ENCODE data around the gene ANKS6. TPM values are rescaled to one million over a fixed set of nuclear protein-coding genes. Genes with fewer than 3 reads are reported as not detected.

The ANKS6 gene
- polyA plus RNA-seq, 1 experiment: 13.0 TPM

- Histone ChIP-seq H3K27me3 (ENCODE audit: control insufficient read depth, insufficient read depth, low read length) (no peaks in the 10 kb centered on the region), H3K36me3 (ENCODE audit: control insufficient read depth, insufficient read depth, low read length) (peaks cover 6% of the 10 kb centered on the region), H3K4me3 (ENCODE audit: low read depth, low read length) (no peak overlapping the region)
- ChIA-PET CTCF (interaction anchor here (6.0 kb wide), 1 partner anchor 12 kb away, joined by 52 read pairs; no protein-coding TSS in a partner anchor), POLR2A (no interaction called here)
- DNase-seq (ENCODE audit: low read depth): no peak
- no peak for TF ChIP-seq CTCF (IDR thresholded peaks at IDR 0.05; ENCODE audit: insufficient read depth, low read depth, low read length)
Measured at GRCh38 chr9:98787766-98788335, 8.5 kb downstream of the ANKS6 start.

DNA sequence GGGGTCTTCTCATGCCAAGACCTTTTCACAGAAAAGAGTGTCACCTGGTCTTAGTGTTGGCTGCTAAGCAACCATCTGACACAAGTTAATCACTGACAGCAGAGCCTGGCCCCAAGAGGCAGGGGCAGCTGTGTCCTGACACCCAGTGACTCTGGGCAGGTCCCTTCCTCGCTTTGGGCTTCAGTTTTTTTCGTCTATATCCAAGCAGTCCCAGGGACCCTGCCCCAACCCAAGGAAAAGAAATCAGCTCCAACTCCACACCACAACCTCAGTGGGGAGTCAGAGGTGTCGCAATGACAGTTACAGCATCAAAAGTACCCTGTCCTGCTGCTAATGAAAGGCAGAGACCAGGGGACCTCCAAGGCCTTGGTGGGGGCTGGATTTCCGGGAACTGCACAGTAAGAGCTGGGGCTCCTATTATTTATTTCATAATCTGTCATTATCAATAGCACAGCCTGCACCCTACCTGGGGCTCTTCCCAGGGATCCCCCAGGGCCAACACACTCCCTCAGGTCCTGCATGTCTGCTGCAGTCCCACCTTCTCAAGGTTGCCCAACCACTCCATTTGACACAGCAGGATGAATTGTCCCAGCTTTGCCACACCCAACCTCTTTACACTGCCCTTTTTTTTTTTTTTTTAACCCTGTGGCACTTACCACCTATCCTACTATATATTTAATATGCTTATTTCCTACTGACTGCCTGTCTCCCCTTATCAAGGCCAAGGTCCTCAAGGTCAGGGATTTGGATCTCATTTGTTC, 9.4 kb downstream of the ANKS6 start:
- TF ChIP-seq CTCF (IDR thresholded peaks at IDR 0.05; ENCODE audit: insufficient read depth, low read depth, low read length): no peak
- ChIA-PET CTCF (interaction anchor here (0.6 to 6.0 kb wide), 3 partner anchors 11 to 190 kb away, joined by 3 to 52 read pairs (median 3); no protein-coding TSS in a partner anchor), POLR2A (no interaction called here)
- Histone ChIP-seq H3K27me3 (ENCODE audit: control insufficient read depth, insufficient read depth, low read length) (no peaks in the 10 kb centered on the region), H3K4me3 (ENCODE audit: low read depth, low read length) (no peak overlapping the region), H3K36me3 (ENCODE audit: control insufficient read depth, insufficient read depth, low read length) (peaks cover 7% of the 10 kb centered on the region)
- no peak for DNase-seq (ENCODE audit: low read depth)

DNA sequence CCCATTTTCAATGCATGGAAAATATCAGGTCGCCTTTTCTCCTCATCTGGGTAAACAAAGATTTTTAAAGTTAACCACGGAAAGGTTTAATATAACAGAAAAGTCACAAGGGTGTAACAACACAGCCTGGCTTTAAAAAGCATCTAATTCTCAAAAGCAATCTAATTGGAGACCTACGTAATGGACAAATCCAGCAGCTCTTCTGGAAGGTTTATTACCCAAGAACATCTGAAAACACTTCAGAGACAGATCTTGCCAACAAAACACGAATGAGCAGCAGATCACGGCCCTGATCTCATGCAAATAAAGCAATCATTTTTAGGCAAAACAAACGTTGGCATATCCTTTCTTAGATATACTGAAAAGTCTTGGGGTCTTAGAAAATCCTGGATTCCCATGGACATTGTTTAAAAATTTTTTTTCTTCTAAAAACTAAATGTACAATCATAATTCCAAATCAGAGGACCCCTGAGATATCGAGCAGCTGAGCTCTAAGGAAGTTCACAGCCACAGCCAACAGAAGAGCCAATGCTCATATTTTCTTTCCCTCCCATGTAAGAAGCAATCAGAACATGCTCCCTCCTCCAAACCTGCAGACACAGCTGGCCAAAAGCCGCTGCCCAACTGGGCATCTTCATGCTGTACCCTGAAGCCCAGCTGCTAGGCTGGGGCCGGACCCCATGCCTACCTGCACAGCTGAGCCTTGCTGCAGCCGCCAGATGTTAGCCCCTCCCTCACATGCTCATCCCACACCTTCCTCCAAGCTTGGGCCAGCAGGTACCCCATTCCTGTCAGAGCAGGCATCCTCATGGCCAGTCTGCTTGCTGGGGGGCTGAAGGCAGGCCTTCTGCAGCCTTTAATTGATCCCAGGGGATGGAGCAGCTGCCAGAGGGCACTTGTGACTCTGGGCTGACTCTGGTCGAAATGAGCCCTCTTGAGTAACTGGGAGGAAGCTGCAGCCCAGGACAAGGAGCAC, 11.2 kb downstream of the ANKS6 start:
- H3K36me3 ChIP-seq (ENCODE audit: control insufficient read depth, insufficient read depth, low read length): peaks cover 10% of the 10 kb centered on the region
- no peak overlapping the region for H3K4me3 ChIP-seq (ENCODE audit: low read depth, low read length)
- DNase-seq (ENCODE audit: low read depth): no peak
- no peak for TF ChIP-seq CTCF (IDR thresholded peaks at IDR 0.05; ENCODE audit: insufficient read depth, low read depth, low read length)
- CTCF ChIA-PET: interaction anchor here (0.9 to 6.0 kb wide), 4 partner anchors 10 to 581 kb away, joined by 3 to 52 read pairs (median 3); no protein-coding TSS in a partner anchor
- H3K27me3 ChIP-seq (ENCODE audit: control insufficient read depth, insufficient read depth, low read length): no peaks in the 10 kb centered on the region
- POLR2A ChIA-PET: no interaction called here

GRCh38 chr9:98783518-98784226, 12.7 kb downstream of the ANKS6 start:
- CTCF ChIA-PET: interaction anchor here (0.6 to 6.0 kb wide), 3 partner anchors 8 to 1630 kb away, joined by 3 to 52 read pairs (median 3); no protein-coding TSS in a partner anchor
- Histone ChIP-seq H3K36me3 (ENCODE audit: control insufficient read depth, insufficient read depth, low read length) (peaks cover 10% of the 10 kb centered on the region), H3K4me3 (ENCODE audit: low read depth, low read length) (no peak overlapping the region), H3K27me3 (ENCODE audit: control insufficient read depth, insufficient read depth, low read length) (no peaks in the 10 kb centered on the region)
- POLR2A ChIA-PET: no interaction called here
- DNase-seq (ENCODE audit: low read depth): no peak
- TF ChIP-seq CTCF (IDR thresholded peaks at IDR 0.05; ENCODE audit: insufficient read depth, low read depth, low read length): no peak

Data from BJ (cell line).